Motor neuron (in vitro differentiated cells): ENCODE data around the gene C11orf16. TPM values are rescaled to one million over a fixed set of nuclear protein-coding genes. Genes with fewer than 3 reads are reported as not detected.
A peak's percentile ranks its signal among the peaks of the same experiment; 100 is the strongest.
"Not testable (repeated sequence)": the region's sequence is repeated elsewhere in the genome, so short reads cannot be mapped to it uniquely, and the experiment has no call there.

Source experiments
- ATAC-seq, 8 experiments: fragments of 200-7000 bp; cut with Tn5 transposase; replicated peaks in 6 of 8; 2 replicates each; pipeline ENCODE4 v1.8.0; 2021; ENCODE audit warnings: mild to moderate bottlenecking in 8 of 8, moderate library complexity in 8 of 8
- H3K27ac ChIP-seq, 2 donors: fragments of 250-450 bp; sonication (Bioruptor Pico); 2 replicates each; pipeline ENCODE4 v1.9.0; 2021; ENCODE audit warnings: antibody characterized with exemption in 2 of 2, mild to moderate bottlenecking in 2 of 2, moderate library complexity in 1 of 2
- H3K4me1 ChIP-seq, 2 donors: fragments of 250-450 bp; sonication (Bioruptor Pico); replicated peaks in 1 of 2; 2 replicates each; pipeline ENCODE4 v1.6.1; 2021; ENCODE audit warnings: antibody characterized with exemption in 2 of 2, mild to moderate bottlenecking in 2 of 2, moderate library complexity in 1 of 2
- H3K4me3 ChIP-seq, 5 donors: fragments of 250-450 bp; sonication (Bioruptor Pico); 2 replicates each; pipeline ENCODE4 v1.9.0; 2021; ENCODE audit warnings: antibody characterized with exemption in 5 of 5, mild to moderate bottlenecking in 5 of 5, moderate library complexity in 4 of 5
- WGBS, 10 experiments: fragments of 450-650 bp; shearing (Covaris generic); methylation state at CpG; one replicate each; pipeline ENCODE4 v1.0.0; 2022; 5-methylcytosine and 5-hydroxymethylcytosine counted together
- in situ Hi-C, 9 experiments: fragments of 400-800 bp; cut with MboI; loops; one replicate each; pipeline ENCODE4 v1.15.0; 2021; ENCODE audit warnings: low sequenced_read_pairs in 9 of 9, low pct_unique_long_range_greater_than_20kb in 2 of 9; ENCODE audit not compliant: unreplicated experiment in 9 of 9
- total RNA-seq, 8 experiments: library from RNA; unstranded; fragments of 300-600 nt; gene quantifications; 2 replicates each; pipeline versions ENCODE4 v1.2.3 to v1.2.4, GENCODE V29; 2022

Gene C11orf16
- under 1 TPM in 6 of 8 experiments, not detected in 2; 0.11 to 0.84 (median 0.30) TPM for total RNA-seq

GRCh38 chr11:8932564-8933180, at the start of gene C11orf16:
C11orf16 (minus strand) TSS chr11:8932947; CDS start chr11:8932308, 639 bp downstream.
- WGBS, 10 experiments: 40 to 95% (median 72%) methylated on average over 1 to 4 of the region's 12 CpGs; no CpG with 5 or more reads in 7 of the 10 experiments
- peak in 1 of 8 experiments; percentile 21 for ATAC-seq
- Histone ChIP-seq H3K27ac (no peak within 1 kb of the TSS), H3K4me3 (no peak within 1 kb of the TSS), H3K4me1 (peaks cover 0 to 6% of the 10 kb centered on the region in 2 donors)
- in situ Hi-C loops: no loop called here

- no peak overlapping the region for H3K27ac ChIP-seq
- in situ Hi-C loops: no loop called here
- H3K4me3 ChIP-seq: no peak overlapping the region
- 27 to 83% (median 76%) methylated on average over 1 to 3 of the region's 3 CpGs; no CpG with 5 or more reads in 2 of the 10 experiments for WGBS, 10 experiments
- no peaks in the 10 kb centered on the region for H3K4me1 ChIP-seq
- peak in 3 of 8 experiments; percentile 56 to 98 (median 59) for ATAC-seq
These were observed 47.7 kb upstream of the C11orf16 start for GRCh38 chr11:8980485-8980884.

GRCh38 chr11:8979365-8979764, 46.6 kb upstream of the C11orf16 start:
- H3K4me1 ChIP-seq, in situ Hi-C loops, H3K27ac ChIP-seq, H3K4me3 ChIP-seq: not testable (repeated sequence)
- ATAC-seq: peak in 1 of 8 experiments; percentile 47
- WGBS, 10 experiments: 87 to 100% (median 100%) methylated on average over 2 to 4 of the region's 7 CpGs; no CpG with 5 or more reads in 3 of the 10 experiments

GRCh38 chr11:8973121-8973520, 40.4 kb upstream of the C11orf16 start:
- Histone ChIP-seq H3K4me1 (no peaks in the 10 kb centered on the region), H3K4me3 (no peak overlapping the region), H3K27ac (no peak overlapping the region)
- WGBS, 10 experiments: 60 to 100% (median 73%) methylated on average over 1 to 3 of the region's 3 CpGs; no CpG with 5 or more reads in 1 of the 10 experiments
- in situ Hi-C loops: no loop called here
- no peak for ATAC-seq

GRCh38 chr11:8971924-8972316, 39.2 kb upstream of the C11orf16 start:
- Histone ChIP-seq H3K27ac (no peak overlapping the region), H3K4me3 (no peak overlapping the region), H3K4me1 (no peaks in the 10 kb centered on the region)
- WGBS, 10 experiments: 71 to 91% (median 82%) methylated on average over 1 of the region's 1 CpG; no CpG with 5 or more reads in 1 of the 10 experiments
- ATAC-seq: no peak
- in situ Hi-C loops: no loop called here

- Histone ChIP-seq H3K4me1 (no peaks in the 10 kb centered on the region), H3K4me3 (no peak overlapping the region), H3K27ac (no peak overlapping the region)
- peak in 3 of 8 experiments; percentile 89 to 93 (median 91) for ATAC-seq
- in situ Hi-C loops: no loop called here
- 0 to 92% (median 81%) methylated on average over 1 to 2 of the region's 2 CpGs for WGBS, 10 experiments
These were observed 38.6 kb upstream of the C11orf16 start for GRCh38 chr11:8971196-8971923.

- Histone ChIP-seq H3K4me1 (peaks cover 10 to 16% of the 10 kb centered on the region in 2 donors), H3K27ac (no peak overlapping the region), H3K4me3 (no peak overlapping the region)
- ATAC-seq: no peak
- WGBS, 10 experiments: 60 to 94% (median 86%) methylated on average over 1 to 8 of the region's 8 CpGs; no CpG with 5 or more reads in 4 of the 10 experiments
- in situ Hi-C loops: no loop called here
These were observed 34.4 kb upstream of the C11orf16 start for GRCh38 chr11:8967184-8967583.

GRCh38 chr11:8964324-8965320, 31.9 kb upstream of the C11orf16 start, which contains the start of gene TMEM9B:
TMEM9B (minus strand) TSS chr11:8964442; CDS start chr11:8964313, 129 bp downstream.
- in situ Hi-C loops: no loop called here
- 0 to 20% (median 0%) methylated on average over 2 to 15 of the region's 67 CpGs; no CpG with 5 or more reads in 2 of the 10 experiments for WGBS, 10 experiments
- peak within 1 kb of the TSS; percentile 78 to 95 (median 91) for H3K4me3 ChIP-seq
- ATAC-seq: peak; percentile 85 to 95 (median 92)
- H3K27ac ChIP-seq: peak within 1 kb of the TSS; percentile 75 to 86
- peaks cover 10 to 16% of the 10 kb centered on the region in 2 donors for H3K4me1 ChIP-seq

GRCh38 chr11:8963569-8964323, 31.0 kb upstream of the C11orf16 start:
- Histone ChIP-seq H3K4me1 (peaks cover 14 to 16% of the 10 kb centered on the region in 2 donors), H3K27ac (peak overlapping the region; percentile 75 to 86), H3K4me3 (peak overlapping the region; percentile 78 to 95 (median 91))
- ATAC-seq: peak; percentile 49 to 76 (median 70)
- 0 to 33% (median 13%) methylated on average over 1 to 4 of the region's 39 CpGs; no CpG with 5 or more reads in 4 of the 10 experiments for WGBS, 10 experiments
- in situ Hi-C loops: no loop called here

- Histone ChIP-seq H3K4me3 (peak overlapping the region in 2 of 5 donors; percentile 78 to 95), H3K27ac (no peak overlapping the region), H3K4me1 (peaks cover 14 to 16% of the 10 kb centered on the region in 2 donors)
- WGBS, 10 experiments: 0 to 80% (median 27%) methylated on average over 1 of the region's 2 CpGs; no CpG with 5 or more reads in 5 of the 10 experiments
- in situ Hi-C loops: no loop called here
- no peak for ATAC-seq
These were observed 30.1 kb upstream of the C11orf16 start for GRCh38 chr11:8962841-8963240.

- in situ Hi-C loops: no loop called here
- ATAC-seq: no peak
- Histone ChIP-seq H3K4me1 (peaks cover 14 to 16% of the 10 kb centered on the region in 2 donors), H3K4me3 (no peak overlapping the region), H3K27ac (no peak overlapping the region)
- 0 to 86% (median 55%) methylated on average over 1 to 2 of the region's 2 CpGs; no CpG with 5 or more reads in 4 of the 10 experiments for WGBS, 10 experiments
These were observed 28.7 kb upstream of the C11orf16 start for GRCh38 chr11:8961401-8961800.
